ENCODE data around the gene CDC123.

CDC123 gene

GRCh38 chr10:12181065-12181775 lies 14.8 kb upstream of the CDC123 start:
- TF ChIP-seq, protein P1, sequence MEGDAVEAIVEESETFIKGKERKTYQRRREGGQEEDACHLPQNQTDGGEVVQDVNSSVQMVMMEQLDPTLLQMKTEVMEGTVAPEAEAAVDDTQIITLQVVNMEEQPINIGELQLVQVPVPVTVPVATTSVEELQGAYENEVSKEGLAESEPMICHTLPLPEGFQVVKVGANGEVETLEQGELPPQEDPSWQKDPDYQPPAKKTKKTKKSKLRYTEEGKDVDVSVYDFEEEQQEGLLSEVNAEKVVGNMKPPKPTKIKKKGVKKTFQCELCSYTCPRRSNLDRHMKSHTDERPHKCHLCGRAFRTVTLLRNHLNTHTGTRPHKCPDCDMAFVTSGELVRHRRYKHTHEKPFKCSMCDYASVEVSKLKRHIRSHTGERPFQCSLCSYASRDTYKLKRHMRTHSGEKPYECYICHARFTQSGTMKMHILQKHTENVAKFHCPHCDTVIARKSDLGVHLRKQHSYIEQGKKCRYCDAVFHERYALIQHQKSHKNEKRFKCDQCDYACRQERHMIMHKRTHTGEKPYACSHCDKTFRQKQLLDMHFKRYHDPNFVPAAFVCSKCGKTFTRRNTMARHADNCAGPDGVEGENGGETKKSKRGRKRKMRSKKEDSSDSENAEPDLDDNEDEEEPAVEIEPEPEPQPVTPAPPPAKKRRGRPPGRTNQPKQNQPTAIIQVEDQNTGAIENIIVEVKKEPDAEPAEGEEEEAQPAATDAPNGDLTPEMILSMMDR (IDR thresholded peaks at IDR 0.05; ENCODE audit: low read depth, low read length), result no peak
- DNase-seq (ENCODE audit: extremely low read depth, low read depth), result no peak

DNA sequence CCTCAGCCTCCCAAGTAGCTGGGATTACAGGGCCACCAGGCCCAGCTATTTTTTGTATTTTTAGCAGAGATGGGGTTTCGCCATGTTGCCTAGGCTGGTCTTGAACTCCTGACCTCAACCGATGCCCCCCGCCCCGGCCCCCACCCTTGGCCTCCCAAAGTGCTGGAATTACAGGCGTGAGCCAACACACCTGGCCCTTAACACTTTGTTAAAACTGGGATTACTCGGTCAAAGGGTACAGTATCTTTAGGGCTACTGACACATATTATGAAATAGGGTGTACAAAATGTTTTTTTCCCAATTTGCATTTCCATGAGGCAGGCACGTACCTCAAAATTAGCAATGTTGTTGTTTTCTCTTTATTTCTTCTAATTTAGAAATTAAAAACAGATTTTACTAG lies 11.8 kb upstream of the CDC123 start:
- TF ChIP-seq, protein P1 (IDR thresholded peaks at IDR 0.05; ENCODE audit: low read depth, low read length), result no peak

DNA sequence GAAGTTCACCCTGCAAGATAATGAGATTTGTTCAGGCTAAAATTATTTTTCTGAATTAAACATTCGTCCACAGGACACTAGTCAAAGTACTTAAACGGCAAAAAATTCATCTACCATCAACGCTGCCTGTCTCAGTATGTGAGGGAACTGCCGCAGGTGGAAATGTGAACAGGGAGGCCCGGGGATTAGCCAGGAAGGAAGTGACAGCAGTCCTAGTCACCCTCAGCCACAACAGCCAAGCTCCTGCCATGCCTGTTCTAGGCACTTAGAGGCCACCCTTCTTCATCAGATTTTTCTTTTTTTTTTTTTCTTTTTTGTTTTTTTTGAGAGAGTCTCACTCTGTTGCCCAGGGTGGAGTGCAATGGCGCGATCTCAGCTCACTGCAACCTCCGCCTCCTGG lies 9.7 kb upstream of the CDC123 start:
- TF ChIP-seq, protein P1 (IDR thresholded peaks at IDR 0.05; ENCODE audit: low read depth, low read length), result no peak
- no peak for DNase-seq (ENCODE audit: extremely low read depth, low read depth)

More for the DNA sequence above, 11.8 kb upstream of the CDC123 start:
- DNase-seq (ENCODE audit: extremely low read depth, low read depth), result no peak

DNA sequence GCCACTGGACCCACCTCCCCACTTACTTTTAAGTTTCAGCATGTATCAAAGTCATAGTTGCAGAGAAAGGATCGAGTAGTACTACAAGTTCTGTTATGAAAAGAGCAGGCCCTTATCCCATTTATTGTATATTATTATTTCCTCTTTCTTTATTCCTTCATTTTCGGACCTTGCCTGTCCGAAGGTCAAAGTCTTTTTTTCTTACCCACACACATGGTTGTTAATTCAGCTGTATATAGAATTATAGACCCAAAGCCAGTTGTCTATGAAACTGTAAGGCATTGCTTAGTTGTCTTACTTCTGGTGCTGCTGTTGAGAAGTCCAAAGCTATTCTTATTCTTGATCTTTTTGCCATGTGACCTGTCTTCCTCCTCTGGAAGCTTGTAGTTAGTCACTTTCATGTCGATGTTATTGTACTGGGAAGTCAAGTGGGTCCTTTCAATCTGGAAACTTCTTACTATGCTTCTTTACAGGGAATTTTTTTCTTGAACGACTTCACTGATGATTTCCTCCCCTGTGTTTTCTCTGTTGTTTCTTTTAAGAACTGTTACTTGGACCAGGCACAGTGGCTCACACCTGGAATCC lies 8.6 kb upstream of the CDC123 start:
- TF ChIP-seq, protein P1 (IDR thresholded peaks at IDR 0.05; ENCODE audit: low read depth, low read length), result no peak
- no peak for DNase-seq (ENCODE audit: extremely low read depth, low read depth)

DNA sequence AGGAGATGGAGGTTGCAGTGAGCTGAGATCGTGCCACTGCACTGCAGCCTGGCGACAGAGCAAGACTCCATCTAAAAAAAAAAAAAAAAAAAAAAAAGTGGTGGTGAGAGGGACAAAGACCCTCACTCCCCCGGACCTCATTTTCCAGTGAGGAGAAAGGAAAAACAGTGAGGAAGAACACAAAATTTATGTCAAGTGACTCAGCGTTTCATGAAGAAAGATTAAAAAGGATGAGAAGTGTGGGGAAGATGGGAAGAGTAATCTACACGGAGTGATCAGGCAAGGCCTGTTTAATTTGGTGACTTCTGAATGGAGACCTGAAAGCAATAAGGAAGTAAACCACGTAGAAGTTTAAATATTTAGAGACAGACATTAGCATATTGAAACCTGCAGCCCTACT lies 7.3 kb upstream of the CDC123 start:
- TF ChIP-seq, protein P1 (IDR thresholded peaks at IDR 0.05; ENCODE audit: low read depth, low read length), result no peak
- no peak for DNase-seq (ENCODE audit: extremely low read depth, low read depth)

DNA sequence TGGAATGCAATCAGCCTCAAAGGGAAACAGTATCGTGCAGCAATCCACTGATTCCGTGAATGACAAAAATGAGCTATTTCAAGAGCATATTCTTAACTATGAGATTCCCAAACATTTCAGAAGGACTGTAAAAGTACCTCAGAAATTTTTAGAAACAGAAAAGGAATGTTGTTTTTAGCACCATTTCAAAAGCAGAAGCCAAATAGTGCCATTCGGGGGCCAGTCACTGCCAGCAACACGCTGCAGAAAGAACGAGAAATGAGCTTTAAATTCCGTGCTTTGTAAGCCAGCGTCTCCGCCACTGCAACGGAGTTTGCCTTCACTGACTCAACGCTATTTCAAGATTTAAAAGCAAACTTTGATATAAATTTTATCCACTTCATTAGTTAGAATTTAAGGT lies 6.6 kb upstream of the CDC123 start:
- TF ChIP-seq, protein P1 (IDR thresholded peaks at IDR 0.05; ENCODE audit: low read depth, low read length), result no peak
- DNase-seq (ENCODE audit: extremely low read depth, low read depth), result no peak

GRCh38 chr10:12191715-12192114 lies 4.3 kb upstream of the CDC123 start:
- DNase-seq (ENCODE audit: extremely low read depth, low read depth), result no peak
- TF ChIP-seq, protein P1 (IDR thresholded peaks at IDR 0.05; ENCODE audit: low read depth, low read length), result no peak

Measured in AG09319 (cell line).